22Rv1 (cell line): ENCODE data around the gene ENDOG.

Source experiments
- CTCF ChIP-seq: fragments of 450-650 bp; IDR thresholded peaks from 2 replicates; pipeline ENCODE4 v1.5.1; 2017; ENCODE audit warnings: mild to moderate bottlenecking
- ZFX ChIP-seq: fragments of 450-650 bp; IDR thresholded peaks from 2 replicates; pipeline ENCODE4 v1.6.1; 2017; ENCODE audit warnings: antibody characterized with exemption, borderline replicate concordance

DNA sequence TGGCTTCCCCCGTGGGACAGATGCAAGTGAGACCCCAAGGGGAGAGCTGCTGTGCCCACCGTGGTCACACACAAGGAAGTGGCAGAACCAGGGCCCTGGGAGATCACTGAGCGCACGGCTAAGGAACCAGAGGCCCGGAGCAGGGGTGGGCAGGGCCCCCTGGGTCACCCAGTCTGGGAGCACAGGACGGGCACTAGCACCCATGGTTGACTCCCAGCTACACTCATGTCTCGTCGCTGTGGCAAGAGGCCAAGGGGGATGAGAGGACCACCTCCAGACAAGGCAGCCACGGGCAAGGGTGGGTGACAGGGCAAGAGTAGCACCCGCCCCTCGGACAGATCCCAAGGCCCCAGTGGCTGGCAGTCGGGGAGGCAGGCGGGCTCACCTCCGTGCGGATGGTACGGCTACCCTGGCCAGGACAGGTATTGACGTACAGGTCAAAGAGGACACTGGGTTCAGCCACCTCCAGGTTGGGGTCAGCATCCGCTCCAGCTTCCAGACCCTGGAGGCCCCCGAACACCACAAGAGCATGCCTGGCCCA lies 5.1 kb downstream of the ENDOG start:
- no peak for TF ChIP-seq CTCF
- no peak for TF ChIP-seq ZFX
